Loucy (cell line): ENCODE data around the gene TAGLN2.

ENCODE experiments used
- CTCF ChIP-seq: fragments of 200-600 bp; sonication (generic); conservative IDR thresholded peaks from 2 replicates; pipeline ENCODE4 v1.5.1; 2014; ENCODE audit warnings: mild to moderate bottlenecking, antibody characterized with exemption, low read length
- EZH2phosphoT487 ChIP-seq: fragments of 200-600 bp; IDR thresholded peaks from 2 replicates; pipeline ENCODE4 v1.6.1; 2018; ENCODE audit warnings: antibody characterized with exemption, mild to moderate bottlenecking, moderate library complexity, borderline replicate concordance

- TF ChIP-seq CTCF (no peak), EZH2phosphoT487 (no peak)
Measured at GRCh38 chr1:159895286-159895685, 30.0 kb downstream of the TAGLN2 start.
